ENCODE data around the gene DND1.
"Not testable (repeated sequence)": the region's sequence is repeated elsewhere in the genome, so short reads cannot be mapped to it uniquely, and the experiment has no call there.

DND1 gene

DNA sequence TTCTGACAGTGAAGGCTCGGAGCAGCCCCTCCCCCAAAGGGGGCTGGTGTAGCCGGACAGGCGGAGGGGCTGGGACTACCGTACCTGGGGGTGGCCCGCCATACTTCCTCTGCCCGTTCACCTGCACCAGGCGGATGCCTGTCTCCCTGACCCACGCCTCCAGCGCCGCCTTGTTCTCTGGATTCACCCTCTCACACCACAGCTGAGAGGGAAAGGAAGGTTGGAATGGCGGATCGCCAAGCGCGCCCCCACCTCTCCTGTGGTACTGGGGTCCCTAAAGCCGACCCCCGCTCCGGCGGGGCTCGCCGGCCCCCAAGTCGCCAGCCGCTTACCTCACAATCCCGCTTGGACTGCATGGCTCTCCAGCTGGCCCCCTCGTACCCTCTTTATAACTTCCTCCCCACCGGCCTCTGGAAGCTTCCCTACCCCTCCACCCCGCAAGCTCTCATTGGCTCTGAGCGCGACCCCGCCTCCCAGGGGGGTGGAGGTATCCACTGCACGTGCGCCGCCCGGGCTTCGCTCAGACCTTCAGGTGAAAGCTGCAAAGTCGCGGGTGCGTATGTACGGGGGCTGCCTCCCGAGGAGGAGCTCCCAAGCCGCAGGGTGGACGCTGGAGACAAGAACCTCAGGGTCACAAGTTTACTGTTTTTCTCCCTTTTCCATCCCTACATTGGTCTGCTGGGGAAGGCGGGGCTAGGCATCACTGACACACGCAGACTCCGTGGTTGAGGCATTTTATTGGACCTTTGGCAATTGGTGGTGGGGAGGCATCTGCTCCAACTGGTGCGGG is at the start of gene DND1:
Gene DND1, minus strand, starts transcription at position 390 of the 790 bp plus-strand sequence. Its CDS starts 34 bp downstream, at position 356.
- no peak for FAIRE-seq

DNA sequence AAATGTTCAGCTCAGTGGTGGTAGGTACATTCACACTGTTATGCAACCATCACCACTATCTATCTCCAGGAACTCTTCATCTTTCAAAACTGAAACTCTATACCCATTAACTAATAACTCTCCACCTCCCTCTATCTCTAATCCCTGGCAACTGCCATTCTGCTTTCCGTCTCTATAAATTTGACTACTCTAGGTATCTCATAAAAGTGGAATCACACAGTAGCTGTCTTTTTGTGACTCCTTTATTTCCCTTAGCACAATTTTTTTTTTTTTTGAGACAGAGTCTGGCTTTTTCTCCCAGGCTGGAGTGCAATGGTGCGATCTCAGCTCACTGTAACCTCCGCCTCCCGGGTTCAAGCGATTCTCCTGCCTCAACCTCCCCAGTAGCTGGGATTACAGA is 48.0 kb upstream of the DND1 start:
- not testable (repeated sequence) for FAIRE-seq

DNA sequence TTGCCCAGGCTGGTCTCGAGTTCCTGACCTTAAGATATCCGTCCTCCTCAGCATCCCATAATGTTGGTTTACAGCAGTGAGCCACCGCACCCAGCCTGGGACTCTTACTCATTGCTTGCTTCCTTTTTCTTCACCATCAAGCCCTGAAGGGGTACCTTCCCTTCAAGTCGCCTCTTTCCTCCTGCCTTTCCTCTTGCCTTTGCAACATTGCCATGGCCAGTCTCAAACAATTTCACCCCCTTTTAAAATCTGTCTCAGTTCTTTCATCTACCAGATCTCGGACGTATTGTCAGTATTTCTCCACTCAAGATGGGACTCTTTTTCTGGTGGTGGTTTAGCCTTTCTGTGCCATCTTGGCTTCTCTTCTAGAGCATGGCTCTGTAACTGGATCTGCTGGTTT is 47.4 kb upstream of the DND1 start:
- FAIRE-seq, result not testable (repeated sequence)

DNA sequence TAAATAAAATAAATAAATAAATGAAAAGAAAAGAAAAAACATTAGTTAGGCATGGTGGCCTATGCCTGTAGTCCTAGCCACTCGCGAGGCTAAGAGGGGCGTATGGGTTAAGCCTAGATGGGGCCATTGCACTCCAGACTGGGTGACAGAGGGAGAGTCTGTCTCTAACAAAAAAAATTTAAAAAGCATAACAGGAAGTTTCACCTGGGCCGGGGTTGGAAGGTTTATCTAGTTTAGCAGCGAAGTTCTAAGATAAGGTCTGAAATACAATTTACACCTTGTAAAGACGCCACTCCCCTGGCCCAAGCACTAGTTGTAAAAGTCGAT is 44.9 kb upstream of the DND1 start:
- no peak for FAIRE-seq

- FAIRE-seq, result not testable (repeated sequence)
These were observed 42.9 kb upstream of the DND1 start for GRCh38 chr5:140716238-140716637.

DNA sequence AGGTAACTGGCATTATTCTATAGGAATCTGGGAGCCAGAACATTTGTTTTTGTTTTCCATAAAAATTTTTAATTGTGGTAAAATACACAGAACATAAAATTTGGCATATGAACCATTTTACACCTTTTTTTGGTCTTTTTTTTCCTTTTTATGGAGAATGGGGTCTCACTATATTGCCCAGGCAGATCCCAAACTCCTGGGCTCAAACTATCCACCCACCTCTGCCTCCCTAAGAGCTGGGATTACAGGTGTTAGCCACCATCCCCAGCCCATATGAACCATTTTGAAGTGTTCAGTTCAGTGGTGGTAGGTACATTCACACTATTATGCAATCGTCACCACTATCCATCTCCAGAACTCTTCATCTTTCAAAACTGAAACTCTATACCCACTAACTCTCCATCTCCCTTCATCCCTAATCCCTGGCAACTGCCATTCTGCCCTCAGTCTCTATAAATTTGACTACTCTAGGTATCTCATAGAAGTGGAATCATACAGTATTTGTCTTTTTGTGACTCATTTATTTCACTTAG is 40.3 kb upstream of the DND1 start:
- FAIRE-seq, result no peak

- no peak for FAIRE-seq
These were observed 38.4 kb upstream of the DND1 start for GRCh38 chr5:140711794-140712193.

DNA sequence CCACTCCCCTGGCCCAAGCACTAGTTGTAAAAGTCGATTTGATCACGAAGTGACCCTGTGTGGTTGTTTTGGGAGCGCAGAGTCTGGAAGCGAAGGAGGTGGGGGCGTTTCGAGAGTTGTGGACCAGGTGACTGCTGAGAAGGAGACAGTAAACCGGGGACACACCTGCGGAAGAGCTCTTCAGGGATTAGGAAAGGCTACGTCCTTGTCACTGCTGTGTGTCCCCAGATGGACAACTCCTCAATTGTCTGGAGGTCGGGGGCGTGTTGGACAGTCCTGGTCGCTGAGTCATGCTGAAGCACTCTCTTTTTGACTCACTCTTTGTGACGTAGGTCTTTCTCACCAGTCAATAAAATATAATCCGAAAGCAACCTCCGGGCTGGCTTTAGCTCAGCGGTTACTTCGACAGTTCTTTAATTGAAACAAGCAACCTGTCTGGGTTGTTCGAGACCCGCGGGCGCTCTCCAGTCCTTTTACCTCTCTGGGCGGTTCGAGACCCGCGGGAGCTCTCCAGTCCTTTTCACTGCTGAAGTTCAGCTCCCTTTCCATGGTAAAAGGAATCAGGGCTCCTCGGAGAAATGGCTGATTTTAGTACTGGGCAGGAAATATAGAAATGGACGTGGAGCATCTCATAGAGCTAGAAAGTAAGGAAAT is 37.6 kb upstream of the DND1 start:
- peak; percentile 47 for FAIRE-seq

DNA sequence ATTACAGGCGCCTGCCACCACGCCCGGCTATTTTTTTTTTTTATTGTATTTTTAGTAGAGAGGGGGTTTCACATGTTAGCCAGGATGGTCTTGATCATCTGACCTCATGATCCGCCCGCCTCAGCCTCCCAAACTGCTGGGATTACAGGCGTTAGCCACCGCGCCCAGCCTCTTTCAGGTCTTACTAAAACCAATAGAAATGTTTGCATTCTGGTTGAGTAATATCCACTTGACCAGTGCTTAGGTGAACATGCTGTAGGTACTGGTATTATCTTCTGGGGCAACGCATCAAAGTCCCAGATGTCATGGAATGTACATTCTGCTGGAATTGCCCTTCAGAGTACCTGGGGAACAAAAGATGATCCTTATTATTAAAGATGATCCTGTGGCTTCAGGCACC is 35.4 kb upstream of the DND1 start:
- not testable (repeated sequence) for FAIRE-seq

DNA sequence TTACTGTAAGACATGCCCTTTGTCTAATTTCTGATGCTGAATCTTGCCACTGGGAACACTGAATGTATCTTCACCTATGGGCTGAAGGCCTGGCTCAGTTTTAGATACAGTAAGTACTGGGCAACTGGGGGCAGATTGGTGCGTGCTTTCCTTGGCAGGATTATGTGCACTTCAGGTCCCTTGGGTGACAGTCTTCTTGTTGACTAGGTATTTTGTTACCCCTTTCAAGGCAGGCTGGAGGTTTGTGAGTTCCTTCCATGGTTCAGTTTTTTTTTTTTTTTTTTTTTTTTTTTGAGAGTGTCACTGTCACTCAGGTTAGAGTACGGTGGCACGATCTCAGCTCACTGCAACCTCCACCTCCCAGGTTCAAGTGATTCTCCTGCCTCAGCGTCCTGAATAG is 34.4 kb upstream of the DND1 start:
- FAIRE-seq, result no peak

DNA sequence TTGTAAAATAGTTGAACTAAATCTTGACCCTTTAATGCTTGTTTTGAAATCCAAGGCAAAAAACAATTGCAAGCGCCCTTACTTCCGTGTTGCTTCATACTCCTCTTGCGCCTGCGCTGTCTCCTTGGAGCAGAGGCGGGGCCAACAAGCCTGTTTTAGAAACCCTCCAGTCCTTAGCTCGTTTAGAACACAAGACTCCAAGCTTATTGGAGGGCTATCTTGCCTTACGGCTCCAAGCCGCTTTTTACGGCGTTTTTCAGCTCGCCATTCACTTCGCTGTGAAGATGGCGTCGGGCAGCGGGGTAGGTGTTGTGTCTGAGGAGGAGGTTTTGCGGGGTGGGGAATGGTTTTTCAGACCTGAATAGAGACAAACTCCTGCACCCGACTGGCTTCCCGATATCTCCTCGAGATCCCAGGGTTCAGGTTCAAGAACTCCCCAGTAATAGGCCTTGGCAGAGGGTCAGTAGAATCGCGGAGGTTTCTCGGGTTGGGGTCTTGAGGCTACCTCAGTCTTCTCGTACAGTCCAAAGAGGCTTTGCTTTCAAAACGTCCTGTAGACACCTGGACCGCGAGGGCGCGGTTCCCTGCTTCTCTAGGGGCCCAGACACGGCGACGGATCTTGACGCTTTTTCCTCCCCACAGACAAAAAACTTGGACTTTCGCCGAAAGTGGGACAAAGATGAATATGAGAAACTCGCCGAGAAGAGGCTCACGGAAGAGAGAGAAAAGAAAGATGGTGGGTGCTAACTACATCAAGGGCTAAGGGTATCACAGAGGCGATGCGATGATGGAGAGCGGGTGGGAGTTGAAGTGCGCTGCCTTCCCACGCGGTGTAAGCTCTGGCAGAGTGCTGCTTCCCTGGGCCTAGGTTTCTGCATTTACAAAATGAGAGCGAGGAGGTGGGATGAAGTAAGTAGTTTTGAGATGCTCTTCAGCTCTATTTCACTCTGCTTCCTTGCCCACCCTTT is 27.1 kb upstream of the DND1 start, which contains the start of gene ZMAT2:
Gene ZMAT2, plus strand, starts transcription at position 271 of the 968 bp plus-strand sequence. Its CDS starts 14 bp downstream, at position 285.
- peak; percentile 87 for FAIRE-seq

- no peak for FAIRE-seq
These were observed 23.6 kb upstream of the DND1 start for GRCh38 chr5:140696891-140697492.

DNA sequence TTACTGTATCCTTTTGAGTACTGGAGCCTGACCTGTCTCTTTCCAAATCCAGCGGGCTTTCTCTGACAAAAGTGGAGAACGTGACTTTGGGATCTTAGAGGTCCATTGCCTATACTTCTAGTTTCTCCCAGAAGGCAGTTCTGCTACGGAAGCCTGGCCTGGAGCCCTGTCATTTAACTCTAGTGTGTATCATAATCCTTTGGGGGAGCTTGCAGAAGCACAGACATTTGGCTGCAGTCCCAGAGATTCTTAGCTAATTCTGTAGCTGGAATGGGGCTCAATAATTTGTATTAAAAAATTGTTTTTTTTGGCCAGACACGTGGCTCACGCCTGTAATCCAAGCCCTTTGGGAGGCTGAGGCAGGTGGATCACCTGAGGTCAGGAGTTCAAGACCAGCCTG is 20.9 kb upstream of the DND1 start:
- no peak for FAIRE-seq

DNA sequence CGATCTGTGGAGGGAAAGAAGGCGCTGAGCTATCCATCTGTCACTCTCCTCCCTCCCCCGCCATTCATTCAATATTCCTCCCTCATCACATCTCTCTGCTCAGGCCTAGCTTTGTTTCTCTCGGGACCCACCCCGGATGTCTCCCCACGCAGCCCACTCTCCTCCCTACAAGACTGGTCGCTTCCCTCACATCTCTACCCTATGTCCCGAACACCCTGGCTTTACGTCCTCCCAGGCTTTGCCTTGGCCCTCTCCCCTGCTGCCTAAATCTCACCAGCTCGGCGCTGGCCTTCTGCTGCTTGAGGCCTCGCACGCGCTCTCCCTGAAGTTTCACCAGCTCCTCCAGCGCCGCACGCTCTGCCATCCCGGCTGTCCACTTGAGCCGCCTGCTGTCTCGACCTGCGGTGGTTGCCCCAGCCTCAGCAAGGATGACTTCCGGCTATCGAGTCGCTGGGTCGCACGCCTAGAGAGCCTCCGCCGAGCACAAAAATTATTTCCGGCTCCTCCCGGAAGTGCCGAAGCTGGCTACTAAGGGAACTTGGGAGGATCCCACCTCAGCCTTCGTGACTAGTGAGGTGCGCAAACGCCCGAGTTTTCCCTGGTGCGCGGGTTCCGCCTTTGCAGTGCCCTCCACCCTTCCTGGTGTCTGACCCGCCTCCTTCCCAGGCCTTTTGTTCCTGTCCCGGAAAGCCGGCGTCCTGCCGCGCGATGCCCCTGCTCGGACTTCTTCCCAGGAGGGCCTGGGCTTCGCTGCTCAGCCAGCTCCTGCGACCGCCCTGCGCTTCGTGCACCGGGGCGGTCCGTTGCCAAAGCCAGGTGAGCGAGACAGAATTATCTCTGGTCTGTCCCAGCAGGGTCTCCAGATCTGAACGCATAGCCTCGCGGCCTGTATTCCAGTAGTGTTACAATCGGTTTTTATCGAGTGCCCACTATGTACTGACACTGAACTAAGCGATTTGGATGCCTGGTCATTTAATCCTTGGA is 17.9 kb upstream of the DND1 start, which contains the start of the genes HARS1 and HARS2:
Gene HARS1, minus strand, starts transcription at position 430 of the 984 bp plus-strand sequence. Its CDS starts 66 bp downstream, at position 364.
Gene HARS2, plus strand, starts transcription at position 515 of the 984 bp plus-strand sequence. Its CDS starts 194 bp downstream, at position 709.
- no peak for FAIRE-seq

DNA sequence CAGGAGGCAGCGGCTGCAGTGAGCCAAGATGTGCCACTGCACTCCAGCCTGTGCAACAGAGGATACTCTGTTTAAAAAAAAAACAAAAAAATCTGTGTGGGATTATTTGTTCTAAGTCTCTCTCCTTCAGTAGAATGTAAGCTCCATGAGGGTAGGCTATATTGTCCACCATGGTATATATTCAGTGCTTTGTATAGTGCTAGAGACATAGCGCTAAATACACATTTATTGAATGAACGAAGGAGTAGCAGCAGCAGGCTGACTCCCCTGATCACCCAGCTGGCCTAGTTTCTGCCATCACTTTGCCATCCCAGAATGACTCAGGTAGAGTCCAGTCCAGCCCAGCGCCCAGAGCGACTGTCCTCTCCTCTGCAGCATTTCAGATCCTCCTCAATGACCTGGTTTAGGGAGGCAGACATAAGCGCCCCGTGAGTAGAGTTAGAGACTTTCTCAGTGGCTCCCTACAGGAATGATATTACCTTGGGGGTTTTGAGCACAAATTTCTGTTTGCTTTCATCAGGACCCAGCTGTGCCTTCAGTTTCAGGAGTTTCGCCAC is 17.1 kb upstream of the DND1 start:
- no peak for FAIRE-seq

- FAIRE-seq, result no peak
These were observed 5.6 kb upstream of the DND1 start for GRCh38 chr5:140678993-140679392.

GRCh38 chr5:140677947-140678346 is 4.6 kb upstream of the DND1 start:
- FAIRE-seq, result no peak

GRCh38 chr5:140674629-140675028 is 1.3 kb upstream of the DND1 start:
- FAIRE-seq, result no peak

- no peak for FAIRE-seq
These were observed 835 bp upstream of the DND1 start for GRCh38 chr5:140674211-140674610.

DNA sequence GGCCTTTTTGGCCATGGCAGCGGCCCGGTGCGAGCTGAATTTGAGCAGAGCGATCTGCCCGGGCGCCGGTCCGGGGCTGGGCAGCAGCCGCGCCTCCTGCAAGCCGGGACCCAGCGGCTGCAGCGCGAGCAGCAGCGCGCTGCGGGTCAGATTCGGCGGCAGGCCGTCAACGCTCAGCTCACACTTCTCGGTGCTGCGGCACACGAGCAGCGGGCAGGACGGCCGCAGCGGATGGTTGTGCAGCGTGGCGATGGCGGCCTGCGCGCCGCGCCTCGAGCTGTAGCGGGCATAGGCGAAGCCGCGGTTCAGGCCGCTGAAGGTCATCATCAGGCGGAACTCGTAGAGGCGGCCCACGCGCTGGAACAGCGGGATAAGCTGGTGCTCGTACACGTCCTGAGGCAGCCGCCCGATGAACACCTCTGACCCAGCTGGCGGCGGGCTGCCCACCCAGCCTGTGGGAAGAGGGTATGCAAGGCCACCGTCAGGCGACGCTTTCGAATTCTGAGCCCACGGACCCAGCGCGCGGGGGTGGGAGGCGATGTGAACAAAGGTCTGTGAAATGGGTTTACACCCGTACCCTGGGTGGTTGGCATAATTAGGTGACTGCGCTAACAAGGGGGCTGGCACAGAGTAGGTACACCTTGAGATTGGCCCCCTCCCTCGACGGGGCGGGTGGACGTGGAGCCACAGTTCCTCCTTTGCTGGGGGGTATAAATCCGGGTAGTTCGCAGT is 755 bp downstream of the DND1 start:
- no peak for FAIRE-seq
